ENCODE measurements around the gene RHBDD1.

RHBDD1 gene

DNA sequence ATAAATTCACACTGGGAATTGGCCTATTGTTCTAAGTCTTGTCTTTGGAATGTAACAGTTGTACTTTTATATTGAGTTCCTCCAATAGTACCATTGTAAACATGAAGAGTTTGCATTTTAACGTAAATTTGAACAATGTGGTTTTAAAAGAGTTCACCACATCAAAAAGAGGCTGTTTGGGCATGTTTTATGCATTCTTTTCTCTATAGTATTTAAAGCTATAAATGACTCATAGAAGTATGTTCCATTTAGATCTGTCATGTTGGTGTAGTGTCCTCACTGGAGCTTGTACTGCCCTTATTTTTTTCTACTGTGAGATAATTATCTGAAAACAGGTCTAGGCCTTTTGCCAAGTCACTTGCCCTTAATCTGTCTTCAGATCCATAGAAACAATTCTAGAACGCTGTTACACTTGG, 141.9 kb downstream of the RHBDD1 start:
- in situ Hi-C loops (cut with MboI; ENCODE audit: low sequenced_read_pairs) = no loop called here

- in situ Hi-C loops (cut with MboI; ENCODE audit: low sequenced_read_pairs) = no loop called here
These were observed 142.4 kb downstream of the RHBDD1 start for GRCh38 chr2:226978300-226978699.

DNA sequence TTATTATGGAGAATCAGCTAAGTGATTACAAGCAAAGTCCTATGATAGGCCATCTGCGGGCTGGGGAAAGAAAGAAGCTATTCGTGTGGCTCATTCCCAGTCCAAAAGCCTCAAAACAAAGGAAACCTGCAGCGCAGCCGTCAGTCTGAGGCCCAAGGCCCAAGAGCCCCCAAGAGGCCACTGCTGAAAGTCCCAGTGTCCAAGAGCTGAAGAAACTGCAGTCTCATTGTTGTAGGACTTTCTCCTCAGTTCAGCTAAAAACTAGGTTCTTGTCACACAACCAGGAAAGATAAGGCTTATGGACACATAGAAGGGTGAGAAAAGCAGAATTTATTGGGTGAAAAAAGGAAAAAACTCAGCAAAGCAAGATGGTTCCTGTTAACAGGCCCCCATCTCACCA, 143.2 kb downstream of the RHBDD1 start:
- in situ Hi-C loops (cut with MboI; ENCODE audit: low sequenced_read_pairs) = no loop called here

- in situ Hi-C loops (cut with MboI; ENCODE audit: low sequenced_read_pairs) = no loop called here
These were observed 146.0 kb downstream of the RHBDD1 start for GRCh38 chr2:226981791-226982326.

DNA sequence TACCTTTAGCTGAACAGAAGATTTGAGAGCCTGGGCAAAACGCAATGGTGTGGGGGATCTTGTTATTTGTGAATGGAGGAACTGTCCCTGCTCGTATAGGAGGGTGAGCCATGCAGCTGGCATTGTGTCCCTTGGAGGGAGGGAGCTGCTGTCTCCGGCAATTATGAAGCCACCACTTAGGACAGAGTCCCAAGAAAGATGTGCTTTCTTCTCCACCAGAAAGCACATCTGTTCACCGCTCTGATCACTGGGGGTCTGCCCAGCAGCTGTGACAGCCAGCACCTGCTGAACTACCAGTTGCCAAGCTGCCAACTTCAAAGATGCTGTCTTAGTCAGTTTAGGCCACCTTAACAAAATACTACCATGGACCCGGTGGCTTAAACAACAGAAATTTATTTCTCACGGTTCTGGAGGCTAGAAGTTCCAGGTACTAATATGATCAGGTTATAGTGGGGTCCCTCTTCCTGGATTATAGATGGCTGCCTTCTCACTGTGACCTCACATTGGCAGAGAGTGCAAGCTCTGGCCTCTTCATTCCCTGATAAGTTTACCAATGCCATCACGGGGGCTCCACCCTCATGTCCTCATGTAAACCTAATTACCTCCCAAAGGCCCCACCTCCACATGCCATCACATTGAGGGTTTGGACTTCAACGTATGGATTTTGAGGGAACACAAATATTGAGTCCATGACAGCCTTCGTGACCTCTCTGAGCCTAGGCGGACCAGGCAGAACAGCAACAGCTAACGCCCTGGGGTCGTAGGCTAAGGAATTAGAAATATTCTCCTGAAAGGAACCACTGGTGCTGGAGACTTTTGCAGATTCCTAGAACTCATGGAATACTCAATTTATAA, 148.3 kb downstream of the RHBDD1 start:
- in situ Hi-C loops (cut with MboI; ENCODE audit: low sequenced_read_pairs) = no loop called here

- in situ Hi-C loops (cut with MboI; ENCODE audit: low sequenced_read_pairs) = no loop called here
These were observed 149.1 kb downstream of the RHBDD1 start for GRCh38 chr2:226984750-226985582.

- in situ Hi-C loops (cut with MboI; ENCODE audit: low sequenced_read_pairs) = no loop called here
These were observed 149.7 kb downstream of the RHBDD1 start for GRCh38 chr2:226985583-226985946.

DNA sequence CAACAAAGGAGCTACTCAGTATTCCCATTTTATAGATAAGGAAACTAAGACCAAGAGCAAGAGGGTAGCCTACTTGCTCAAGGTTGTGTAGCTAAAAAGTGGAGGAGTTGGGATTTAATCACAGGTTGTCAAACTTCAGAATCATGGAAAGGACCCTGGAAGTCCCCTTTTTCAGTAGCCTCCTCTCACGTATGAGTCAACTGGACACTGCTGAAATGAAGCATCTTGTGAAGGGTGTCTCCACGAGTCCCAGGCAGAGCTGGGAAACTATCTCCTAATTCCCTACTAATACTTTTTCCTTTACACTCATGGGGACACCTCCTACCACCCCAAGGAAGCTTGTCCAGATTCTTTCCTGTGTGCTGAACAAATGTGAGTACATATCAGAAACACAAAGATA, 155.8 kb downstream of the RHBDD1 start:
- in situ Hi-C loops (cut with MboI; ENCODE audit: low sequenced_read_pairs) = no loop called here

DNA sequence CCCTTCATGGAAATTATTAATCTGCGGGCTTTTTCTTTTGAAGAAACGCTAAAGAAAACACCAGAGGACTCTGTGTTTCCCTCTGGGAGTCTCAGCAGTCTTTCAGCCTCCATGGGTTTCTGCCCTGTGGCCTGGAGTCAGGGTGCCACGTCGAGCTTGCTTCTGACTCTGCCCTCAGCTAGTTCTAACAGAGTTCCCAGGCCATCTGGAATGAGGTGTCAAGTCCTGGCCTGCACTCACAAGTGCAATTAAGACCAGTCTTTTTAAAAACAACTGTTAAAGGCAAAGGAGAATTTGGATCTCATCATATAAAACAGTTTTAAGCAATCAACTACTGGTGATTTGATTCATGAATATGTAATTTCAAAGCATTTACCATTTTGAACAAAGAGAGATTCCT, 157.3 kb downstream of the RHBDD1 start:
- in situ Hi-C loops (cut with MboI; ENCODE audit: low sequenced_read_pairs) = no loop called here

DNA sequence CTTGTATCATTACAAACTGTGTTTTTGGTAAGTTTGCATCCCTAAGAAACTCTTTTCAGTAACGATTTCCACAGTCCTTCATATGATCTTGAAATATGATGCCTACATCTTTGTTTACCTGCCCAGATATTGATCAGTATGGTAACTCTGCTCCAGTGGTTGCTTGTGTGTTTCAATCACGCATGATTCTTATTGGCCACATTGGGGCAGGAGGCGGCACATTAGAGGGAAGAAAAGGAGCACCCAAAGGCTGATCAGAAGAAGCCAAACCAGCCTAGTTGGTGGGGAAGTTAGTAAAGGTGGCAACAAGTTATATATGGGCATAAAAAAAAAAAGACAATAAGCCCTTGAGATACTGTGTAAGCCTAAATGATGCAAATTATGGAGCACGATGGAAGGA, 158.9 kb downstream of the RHBDD1 start:
- in situ Hi-C loops (cut with MboI; ENCODE audit: low sequenced_read_pairs) = no loop called here

GRCh38 chr2:226995625-226996041, 159.8 kb downstream of the RHBDD1 start:
- in situ Hi-C loops (cut with MboI; ENCODE audit: low sequenced_read_pairs) = no loop called here

DNA sequence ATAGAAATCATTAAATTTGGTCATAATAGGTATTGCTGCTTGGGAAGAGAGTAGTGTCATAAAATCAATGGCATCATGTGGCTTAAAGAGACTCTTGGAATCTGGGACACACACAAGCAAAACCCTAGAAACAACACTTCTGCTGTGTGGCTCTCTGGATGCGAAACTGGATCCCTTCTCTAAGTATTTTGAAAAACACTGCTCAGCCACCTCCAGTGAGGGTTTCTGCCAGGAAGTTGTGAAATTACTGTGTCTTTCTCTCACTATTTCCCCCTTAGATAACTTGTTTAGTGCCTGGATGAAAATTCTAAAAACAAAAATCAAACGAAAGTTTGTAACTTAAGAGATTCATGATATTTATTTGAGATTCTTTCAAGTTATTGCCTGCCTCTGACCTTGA, 163.8 kb downstream of the RHBDD1 start:
- in situ Hi-C loops (cut with MboI; ENCODE audit: low sequenced_read_pairs) = no loop called here

- in situ Hi-C loops (cut with MboI; ENCODE audit: low sequenced_read_pairs) = no loop called here
These were observed 164.3 kb downstream of the RHBDD1 start for GRCh38 chr2:227000123-227000522.

DNA sequence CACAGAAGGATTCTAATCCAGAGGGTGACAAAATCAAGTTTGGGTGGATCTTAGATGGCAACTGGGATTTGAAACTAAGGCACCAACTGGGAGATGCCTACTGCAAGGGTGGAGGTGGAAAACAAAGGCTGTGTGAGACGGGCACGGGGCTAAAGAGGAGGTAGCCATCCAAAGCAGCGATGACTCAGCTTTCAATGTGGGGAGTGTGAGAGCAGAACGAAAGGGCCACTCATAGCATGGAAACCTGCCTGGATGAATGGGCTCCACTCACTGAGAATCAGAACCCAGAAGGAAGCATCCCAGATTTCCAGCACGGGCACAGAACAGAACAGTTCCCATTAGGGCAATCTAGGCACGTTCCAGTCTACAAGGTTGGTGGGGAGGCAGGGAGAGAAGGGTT, 168.6 kb downstream of the RHBDD1 start:
- in situ Hi-C loops (cut with MboI; ENCODE audit: low sequenced_read_pairs) = no loop called here

GRCh38 chr2:227006189-227006897, 170.5 kb downstream of the RHBDD1 start:
- in situ Hi-C loops (cut with MboI; ENCODE audit: low sequenced_read_pairs) = no loop called here

DNA sequence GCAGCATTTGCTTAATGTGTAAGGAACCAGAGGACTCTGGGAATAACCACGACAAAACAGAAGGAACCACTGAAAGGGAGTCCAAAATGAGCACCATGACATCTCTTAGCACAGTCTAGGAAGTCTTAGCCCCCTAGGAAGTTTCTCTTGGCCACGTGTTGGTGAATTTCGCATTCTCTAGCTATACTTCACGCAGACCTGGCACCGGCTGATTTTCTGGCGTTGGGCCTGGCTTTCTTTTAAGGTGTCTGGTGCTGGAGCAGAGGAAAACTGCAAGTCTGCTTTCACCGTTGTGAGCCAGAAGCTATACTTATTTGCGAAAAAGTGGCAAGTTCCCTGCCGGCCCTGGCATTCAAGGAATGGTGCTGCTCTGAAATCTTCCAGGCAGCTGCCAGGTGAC, 171.3 kb downstream of the RHBDD1 start:
- in situ Hi-C loops (cut with MboI; ENCODE audit: low sequenced_read_pairs) = no loop called here

- in situ Hi-C loops (cut with MboI; ENCODE audit: low sequenced_read_pairs) = no loop called here
These were observed 172.1 kb downstream of the RHBDD1 start for GRCh38 chr2:227007940-227008339.

DNA sequence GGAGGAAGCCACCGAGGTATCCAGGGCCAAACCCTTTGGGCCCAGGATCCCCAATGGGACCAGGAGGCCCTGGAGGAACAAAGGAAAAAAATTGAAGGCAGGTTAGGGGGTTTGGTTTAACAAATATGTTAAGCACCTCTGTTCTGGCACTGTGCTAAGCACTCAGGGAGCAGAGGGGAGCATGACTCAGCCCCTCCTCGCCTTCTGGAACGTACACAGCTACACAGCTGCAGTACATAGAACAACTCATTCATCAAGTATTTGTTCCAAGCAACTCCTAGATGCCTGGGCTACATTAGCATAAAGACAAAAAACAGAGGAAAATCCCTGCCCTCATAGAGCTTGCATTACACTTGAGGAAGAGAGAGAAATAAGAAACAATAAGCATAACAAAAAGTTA, 174.6 kb downstream of the RHBDD1 start:
- in situ Hi-C loops (cut with MboI; ENCODE audit: low sequenced_read_pairs) = no loop called here

DNA sequence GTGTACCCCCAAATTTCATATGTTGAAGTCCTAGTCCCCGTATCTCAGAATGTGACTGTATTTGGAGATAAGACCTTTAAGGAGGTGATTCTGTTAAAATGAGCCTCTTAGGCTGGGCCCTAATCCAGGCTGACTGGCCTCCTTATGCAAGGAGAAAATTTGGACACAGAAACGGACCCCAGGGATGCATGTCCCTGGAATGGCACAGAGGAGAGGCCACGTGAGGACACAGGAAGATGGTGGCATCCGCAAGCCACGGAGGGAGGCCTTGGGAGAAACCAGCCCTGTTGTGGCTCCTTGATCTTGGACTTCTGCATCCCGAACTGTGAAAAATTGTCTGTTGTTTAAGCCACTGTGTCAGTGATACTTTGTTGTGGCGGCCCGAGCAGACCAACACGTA, 177.5 kb downstream of the RHBDD1 start:
- in situ Hi-C loops (cut with MboI; ENCODE audit: low sequenced_read_pairs) = no loop called here

GRCh38 chr2:227013881-227014280, 178.0 kb downstream of the RHBDD1 start:
- in situ Hi-C loops (cut with MboI; ENCODE audit: low sequenced_read_pairs) = no loop called here

GRCh38 chr2:227016894-227017293, 181.0 kb downstream of the RHBDD1 start:
- in situ Hi-C loops (cut with MboI; ENCODE audit: low sequenced_read_pairs) = no loop called here

Measured in hTERT RPE-1 (cell line).